IMR-90 (cell line): ENCODE results near the gene NLRC5. TPM values are rescaled to one million over a fixed set of nuclear protein-coding genes. Genes with fewer than 3 reads are reported as not detected.

Source experiments
- ATAC-seq: fragments of 200-7000 bp; cut with Tn5 transposase; 2 replicates; pipeline ENCODE4 v1.9.1; 2020; ENCODE audit warnings: low read depth, mild to moderate bottlenecking, moderate library complexity
- BruUV-seq: library from RNA; stranded (reverse); fragments of 400-500 nt; replicated peaks from 2 replicates; lab custom pipeline; 2021; lab: Mats Ljungman, UMichigan
- CTCF ChIA-PET: fragments of 300-600 bp; formaldehyde crosslinking; extraction: SDS; loops from one replicate; lab custom pipeline; 2021; ENCODE audit warnings: antibody characterized with exemption; lab: Yijun Ruan, JAX
- POLR2A ChIA-PET: fragments of 300-600 bp; sonication (Branson Sonifier 250); formaldehyde crosslinking; loops from one replicate; lab custom pipeline; 2022; ENCODE audit warnings: antibody characterized with exemption; ENCODE audit not compliant: unreplicated experiment; lab: Charles Lee
- DNase-seq: peaks from one replicate; pipeline ENCODE4 v3.0.0; 2013
- H2AFZ ChIP-seq: replicated peaks from 2 replicates; pipeline ENCODE3; 2013; ENCODE audit warnings: low read length, mild to moderate bottlenecking; ENCODE audit not compliant: poor library complexity
- H2AK5ac ChIP-seq: 2 replicates; pipeline ENCODE4 v1.6.1; 2013; ENCODE audit warnings: low read depth, low read length, inconsistent platforms
- H2AK9ac ChIP-seq: replicated peaks from 2 replicates; pipeline ENCODE3; 2013; ENCODE audit warnings: mild to moderate bottlenecking, low read depth, low read length, moderate library complexity; ENCODE audit not compliant: poor library complexity
- H2BK120ac ChIP-seq: 2 replicates; pipeline ENCODE4 v1.6.1; 2013; ENCODE audit warnings: low read depth, low read length, inconsistent platforms
- H2BK15ac ChIP-seq: 3 replicates; pipeline ENCODE4 v1.6.1; 2013; ENCODE audit warnings: low read depth, low read length, inconsistent platforms
- H2BK20ac ChIP-seq: 2 replicates; pipeline ENCODE4 v1.6.1; 2013; ENCODE audit warnings: low read depth, mild to moderate bottlenecking, inconsistent platforms, low read length, moderate library complexity
- H2BK5ac ChIP-seq: 2 replicates; pipeline ENCODE4 v1.6.1; 2013; ENCODE audit warnings: mild to moderate bottlenecking, low read depth, low read length, inconsistent platforms; ENCODE audit not compliant: poor library complexity, severe bottlenecking
- H3K14ac ChIP-seq: replicated peaks from 2 replicates; pipeline ENCODE4 v1.6.1; 2013; ENCODE audit warnings: low read depth, low read length, inconsistent platforms
- H3K18ac ChIP-seq: 2 replicates; pipeline ENCODE4 v1.6.1; 2013; ENCODE audit warnings: low read depth, low read length, control low read depth
- H3K23ac ChIP-seq: 2 replicates; pipeline ENCODE4 v1.6.1; 2013; ENCODE audit warnings: low read depth, low read length, inconsistent platforms
- H3K27ac ChIP-seq: 2 replicates; pipeline ENCODE4 v1.5.1; 2013; ENCODE audit warnings: mild to moderate bottlenecking, control low read depth, low read length; ENCODE audit not compliant: insufficient read depth
- H3K27me3 ChIP-seq: 2 replicates; pipeline ENCODE4 v1.6.1; 2013; ENCODE audit warnings: low read length; ENCODE audit not compliant: control insufficient read depth, insufficient read depth
- H3K36me3 ChIP-seq: 2 replicates; pipeline ENCODE4 v1.6.1; 2013; ENCODE audit warnings: low read length, mixed read lengths; ENCODE audit not compliant: control insufficient read depth, insufficient read depth
- H3K4ac ChIP-seq: 2 replicates; pipeline ENCODE4 v1.6.1; 2013; ENCODE audit warnings: low read depth, low read length, inconsistent platforms
- H3K4me1 ChIP-seq: 2 replicates; pipeline ENCODE4 v1.6.1; 2013; ENCODE audit warnings: low read length, mixed read lengths; ENCODE audit not compliant: control insufficient read depth, insufficient read depth
- H3K4me2 ChIP-seq: 2 replicates; pipeline ENCODE4 v1.6.1; 2013; ENCODE audit warnings: low read depth, mild to moderate bottlenecking, control low read depth, low read length, moderate library complexity
- H3K4me3 ChIP-seq: 2 replicates; pipeline ENCODE4 v1.5.1; 2013; ENCODE audit warnings: low read depth, mild to moderate bottlenecking, control low read depth, low read length, moderate library complexity; ENCODE audit not compliant: insufficient read depth
- H3K56ac ChIP-seq: 2 replicates; pipeline ENCODE4 v1.6.1; 2013; ENCODE audit warnings: low read length, inconsistent platforms; ENCODE audit not compliant: insufficient read depth; ENCODE audit errors: extremely low read depth
- H3K79me1 ChIP-seq, 2 experiments: 2 replicates each; pipeline ENCODE4 v1.6.1; 2013; ENCODE audit warnings: low read length in 2 of 2, inconsistent platforms in 1 of 2, low read depth in 1 of 2
- H3K9ac ChIP-seq: 2 replicates; pipeline ENCODE4 v1.6.1; 2013; ENCODE audit warnings: low read depth, low read length, control low read depth
- H3K9me1 ChIP-seq: 2 replicates; pipeline ENCODE4 v1.6.1; 2013; ENCODE audit warnings: low read length, inconsistent platforms; ENCODE audit not compliant: insufficient read depth
- H3K9me3 ChIP-seq: 2 replicates; pipeline ENCODE4 v1.6.1; 2013; ENCODE audit warnings: low read length; ENCODE audit not compliant: control insufficient read depth, insufficient read depth
- H4K20me1 ChIP-seq: 2 replicates; pipeline ENCODE4 v1.6.1; 2013; ENCODE audit warnings: low read length, inconsistent platforms; ENCODE audit not compliant: insufficient read depth
- H4K5ac ChIP-seq: 2 replicates; pipeline ENCODE4 v1.6.1; 2013; ENCODE audit warnings: mild to moderate bottlenecking, low read depth, low read length, control low read depth
- H4K8ac ChIP-seq, 2 experiments: 2 replicates each; pipeline ENCODE4 v1.6.1; 2013; ENCODE audit warnings: low read depth in 2 of 2, low read length in 2 of 2, control low read depth in 1 of 2, inconsistent platforms in 1 of 2
- H4K91ac ChIP-seq: 2 replicates; pipeline ENCODE4 v1.6.1; 2013; ENCODE audit warnings: low read depth, low read length, inconsistent platforms; ENCODE audit not compliant: insufficient read depth
- BHLHE40 ChIP-seq: fragments of 150-350 bp; IDR thresholded peaks from 2 replicates; pipeline ENCODE4 v1.6.1; 2016; ENCODE audit warnings: mild to moderate bottlenecking, low read depth, low read length
- MXI1 ChIP-seq: IDR thresholded peaks from 2 replicates; pipeline ENCODE4 v1.6.1; 2012; ENCODE audit warnings: low read depth, mild to moderate bottlenecking, low read length, moderate library complexity, borderline replicate concordance
- NFE2L2 ChIP-seq: fragments of 150-350 bp; IDR thresholded peaks from 2 replicates; pipeline ENCODE4 v1.6.1; 2016; ENCODE audit warnings: low read depth, mild to moderate bottlenecking, low read length
- RFX5 ChIP-seq: IDR thresholded peaks from 2 replicates; pipeline ENCODE4 v1.8.0; 2012; ENCODE audit warnings: low read depth, mild to moderate bottlenecking, low read length, moderate library complexity
- USF2 ChIP-seq: fragments of 150-350 bp; IDR thresholded peaks from 2 replicates; pipeline ENCODE4 v1.6.1; 2017; ENCODE audit warnings: mild to moderate bottlenecking, antibody characterized with exemption, low read length, low read depth
- WGBS, 2 experiments: methylation state at CpG; one replicate each; pipeline versions ENCODE4 v1.1.5 to v1.1.7; 2013; ENCODE audit warnings: missing lambda C conversion rate in 2 of 2; ENCODE audit not compliant: insufficient read length in 1 of 2; ENCODE audit errors: extremely low coverage in 2 of 2; 5-methylcytosine and 5-hydroxymethylcytosine counted together
- dilution Hi-C: fragments of 300-500 bp; cut with HindIII; formaldehyde crosslinking; loops from one replicate; pipeline ENCODE4 v1.14.3; 2018; ENCODE audit warnings: low sequenced_read_pairs; ENCODE audit not compliant: unreplicated experiment
- in situ Hi-C: fragments of 300-500 bp; cut with MboI; formaldehyde crosslinking; loops from 3 replicates; pipeline ENCODE4 v1.14.3; 2019; ENCODE audit warnings: low sequenced_read_pairs, inconsistent platforms, mixed read lengths
- intact Hi-C: fragments of 100-400 bp; cut with micrococcal nuclease; formaldehyde crosslinking; loops from 2 replicates; pipeline ENCODE4 v1.10.0; 2022
- polyA plus RNA-seq, 3 experiments: library from polyadenylated mRNA; depleted of rRNA; stranded (reverse); fragments of >200 nt; gene quantifications; 2 replicates each; pipeline ENCODE4 v1.2.3, GENCODE V29; 2012; ENCODE audit warnings: low replicate concordance in 1 of 3
- total RNA-seq: library from RNA; depleted of rRNA; stranded (reverse); fragments of >200 nt; gene quantifications from 2 replicates; pipeline ENCODE4 v1.2.3, GENCODE V29; 2012

The NLRC5 gene
- total and polyA plus RNA-seq, 2 of the 4 experiments (the other 2 are of a cell fraction), result 9.1 to 14.9 TPM

- peaks cover 2% of the 10 kb centered on the region; the same call in 1 of the 2 replicates for H3K27me3 ChIP-seq
- POLR2A ChIA-PET, result no interaction called here
- ATAC-seq (no peak), DNase-seq (no peak)
- H3K9me3 ChIP-seq, result no peaks in the 10 kb centered on the region
- CTCF ChIA-PET, result no interaction called here
- TF ChIP-seq USF2 (no peak), MXI1 (no peak), BHLHE40 (no peak), NFE2L2 (no peak), RFX5 (no peak)
- no peaks in the 10 kb centered on the region for H3K9me1 ChIP-seq
- no peak overlapping the region for H2BK120ac ChIP-seq
- H3K36me3 ChIP-seq, result peaks cover 3% of the 10 kb centered on the region
- H2AK9ac ChIP-seq, result no peak overlapping the region
- BruUV-seq, result no TSS peak
- H3K56ac ChIP-seq, result no peak overlapping the region
- no peak overlapping the region for H2BK5ac ChIP-seq
- dilution Hi-C loops (no loop called here), intact Hi-C loops (loop anchor here (5.0 kb wide), 1 partner anchor 165 kb away; the partner anchor contains the start of gene ARL2BP), in situ Hi-C loops (loop anchor here (10.0 kb wide), 2 partner anchors 212 to 332 kb away; no protein-coding TSS in a partner anchor)
- no peak overlapping the region for H4K5ac ChIP-seq
- no peak overlapping the region for H4K91ac ChIP-seq
- no peak overlapping the region for H3K18ac ChIP-seq
- 93% methylated on average over 6 of the region's 6 CpGs; no CpG with 5 or more reads in 1 of the 2 experiments for WGBS, 2 experiments
- no peak overlapping the region for H3K23ac ChIP-seq
- H2AK5ac ChIP-seq, result no peak overlapping the region
- H4K8ac ChIP-seq, result no peak overlapping the region
- H3K27ac ChIP-seq, result no peak overlapping the region
- no peak overlapping the region for H3K9ac ChIP-seq
- H3K79me1 ChIP-seq, result no peaks in the 10 kb centered on the region
- H2AFZ ChIP-seq, result no peak overlapping the region
- no peak overlapping the region for H3K4ac ChIP-seq
- H3K14ac ChIP-seq, result no peak overlapping the region
- no peak overlapping the region for H3K4me2 ChIP-seq
- H2BK15ac ChIP-seq, result no peak overlapping the region
- H3K4me1 ChIP-seq, result no peaks in the 10 kb centered on the region
- H3K4me3 ChIP-seq, result no peak overlapping the region
- H2BK20ac ChIP-seq, result no peak overlapping the region
- no peaks in the 10 kb centered on the region for H4K20me1 ChIP-seq
These were observed 93.3 kb downstream of the NLRC5 start for GRCh38 chr16:57082664-57083063.
